Stimulated activated naive B cell treated with anti-CD40 and anti-IgM and Interleukin-4, amounts not matched to agents 10 μg/mL and 1 μg/mL and 100 μg/mL, for 72 hours (primary cell): ENCODE results near the gene PDK2.

Source experiments
- ATAC-seq, 2 donors: fragments of 150-1000 bp; cut with Tn5 transposase; replicated peaks; 2 replicates each; pipeline ENCODE4 v1.10.0; 2021; ENCODE audit warnings: moderate library complexity in 1 of 2
- DNase-seq: peaks from one replicate; pipeline ENCODE4 v3.0.0; 2021
- H3K27ac Mint-ChIP-seq: one replicate; pipeline ENCODE4 v1.8.0; 2022; ENCODE audit warnings: mild to moderate bottlenecking, mixed read lengths
- H3K27me3 Mint-ChIP-seq, 2 donors: one replicate each; pipeline ENCODE4 v1.8.0; 2022; ENCODE audit warnings: mixed read lengths in 2 of 2
- H3K36me3 Mint-ChIP-seq, 2 donors: one replicate each; pipeline ENCODE4 v1.8.0; 2022; ENCODE audit warnings: mixed read lengths in 2 of 2, mild to moderate bottlenecking in 1 of 2
- H3K4me1 Mint-ChIP-seq, 2 donors: one replicate each; pipeline ENCODE4 v1.8.0; 2022; ENCODE audit warnings: mixed read lengths in 2 of 2, mild to moderate bottlenecking in 1 of 2
- H3K4me3 Mint-ChIP-seq, 2 donors: one replicate each; pipeline ENCODE4 v1.8.0; 2022; ENCODE audit warnings: mild to moderate bottlenecking in 2 of 2, mixed read lengths in 2 of 2, moderate library complexity in 1 of 2
- H3K9me3 Mint-ChIP-seq, 2 donors: one replicate each; pipeline ENCODE4 v1.8.0; 2022; ENCODE audit warnings: mixed read lengths in 2 of 2, mild to moderate bottlenecking in 1 of 2

The PDK2 gene

GRCh38 chr17:50106393-50107131 is 11.4 kb downstream of the PDK2 start:
- Mint-ChIP-seq H3K9me3 (no peaks in the 10 kb centered on the region), H3K4me1 (no peaks in the 10 kb centered on the region), H3K27me3 (no peaks in the 10 kb centered on the region), H3K36me3 (peaks cover 9 to 19% of the 10 kb centered on the region in 2 donors), H3K27ac (no peak overlapping the region), H3K4me3 (no peak overlapping the region)
- ATAC-seq (no peak), DNase-seq (no peak)

- peaks cover under 1 to 2% of the 10 kb centered on the region in 2 donors for H3K27me3 Mint-ChIP-seq
- peaks cover 9 to 19% of the 10 kb centered on the region in 2 donors for H3K36me3 Mint-ChIP-seq
- no peak for ATAC-seq
- no peaks in the 10 kb centered on the region for H3K9me3 Mint-ChIP-seq
- H3K27ac Mint-ChIP-seq, result no peak overlapping the region
- H3K4me1 Mint-ChIP-seq, result no peaks in the 10 kb centered on the region
- no peak for DNase-seq
- H3K4me3 Mint-ChIP-seq, result no peak overlapping the region
These were observed 12.8 kb downstream of the PDK2 start for GRCh38 chr17:50107790-50108414.

- ATAC-seq (no peak), DNase-seq (no peak)
- Mint-ChIP-seq H3K4me3 (no peak overlapping the region), H3K27ac (no peak overlapping the region), H3K4me1 (no peaks in the 10 kb centered on the region), H3K9me3 (no peaks in the 10 kb centered on the region), H3K27me3 (peaks cover 6 to 7% of the 10 kb centered on the region in 2 donors), H3K36me3 (peaks cover 9 to 19% of the 10 kb centered on the region in 2 donors)
These were observed 13.4 kb downstream of the PDK2 start for GRCh38 chr17:50108556-50108955.

GRCh38 chr17:50109207-50109606 is 14.1 kb downstream of the PDK2 start:
- Mint-ChIP-seq H3K4me3 (no peak overlapping the region), H3K36me3 (peaks cover 9 to 19% of the 10 kb centered on the region in 2 donors), H3K27ac (peak overlapping the region; percentile 62), H3K9me3 (no peaks in the 10 kb centered on the region), H3K27me3 (peaks cover 11 to 13% of the 10 kb centered on the region in 2 donors), H3K4me1 (no peaks in the 10 kb centered on the region)
- DNase-seq (no peak), ATAC-seq (no peak)

- H3K27me3 Mint-ChIP-seq, result peaks cover 11 to 19% of the 10 kb centered on the region in 2 donors
- DNase-seq (no peak), ATAC-seq (no peak)
- no peak overlapping the region for H3K27ac Mint-ChIP-seq
- H3K9me3 Mint-ChIP-seq, result no peaks in the 10 kb centered on the region
- peaks cover 9 to 18% of the 10 kb centered on the region in 2 donors for H3K36me3 Mint-ChIP-seq
- H3K4me3 Mint-ChIP-seq, result no peak overlapping the region
- peaks cover under 1% of the 10 kb centered on the region in 2 donors for H3K4me1 Mint-ChIP-seq
These were observed 14.6 kb downstream of the PDK2 start for GRCh38 chr17:50109785-50110184.

GRCh38 chr17:50110591-50111349 is 15.6 kb downstream of the PDK2 start:
- Mint-ChIP-seq H3K27me3 (peaks cover 19 to 29% of the 10 kb centered on the region in 2 donors), H3K9me3 (no peaks in the 10 kb centered on the region), H3K36me3 (peaks cover 1 to 9% of the 10 kb centered on the region in 2 donors), H3K4me3 (no peak overlapping the region), H3K27ac (no peak overlapping the region), H3K4me1 (peaks cover 6 to 7% of the 10 kb centered on the region in 2 donors)
- DNase-seq, result no peak
- no peak for ATAC-seq

- Mint-ChIP-seq H3K27me3 (peaks cover 24 to 39% of the 10 kb centered on the region in 2 donors), H3K4me3 (no peak overlapping the region), H3K36me3 (peaks cover 4 to 9% of the 10 kb centered on the region in 2 donors), H3K9me3 (no peaks in the 10 kb centered on the region), H3K4me1 (peaks cover 8 to 10% of the 10 kb centered on the region in 2 donors), H3K27ac (peak overlapping the region; percentile 14)
- ATAC-seq, result no peak
- DNase-seq, result no peak
These were observed 16.8 kb downstream of the PDK2 start for GRCh38 chr17:50111673-50112655.

GRCh38 chr17:50112694-50113093 is 17.5 kb downstream of the PDK2 start:
- H3K9me3 Mint-ChIP-seq, result no peaks in the 10 kb centered on the region
- no peak for ATAC-seq
- H3K4me1 Mint-ChIP-seq, result peaks cover 11 to 15% of the 10 kb centered on the region in 2 donors
- H3K4me3 Mint-ChIP-seq, result no peak overlapping the region
- peaks cover 29 to 45% of the 10 kb centered on the region in 2 donors for H3K27me3 Mint-ChIP-seq
- H3K27ac Mint-ChIP-seq, result no peak overlapping the region
- DNase-seq, result no peak
- peaks cover 4 to 9% of the 10 kb centered on the region in 2 donors for H3K36me3 Mint-ChIP-seq

GRCh38 chr17:50113624-50114320 is 18.6 kb downstream of the PDK2 start:
- Mint-ChIP-seq H3K27ac (no peak overlapping the region), H3K9me3 (no peaks in the 10 kb centered on the region), H3K27me3 (peaks cover 29 to 56% of the 10 kb centered on the region in 2 donors), H3K4me1 (peaks cover 11 to 15% of the 10 kb centered on the region in 2 donors), H3K36me3 (peaks cover 4 to 7% of the 10 kb centered on the region in 2 donors), H3K4me3 (no peak overlapping the region)
- ATAC-seq (no peak), DNase-seq (no peak)

- Mint-ChIP-seq H3K27ac (no peak overlapping the region), H3K36me3 (peaks cover under 1 to 2% of the 10 kb centered on the region in 2 donors), H3K9me3 (no peaks in the 10 kb centered on the region), H3K27me3 (peaks cover 32 to 58% of the 10 kb centered on the region in 2 donors), H3K4me3 (no peak overlapping the region), H3K4me1 (peaks cover 11 to 15% of the 10 kb centered on the region in 2 donors)
- ATAC-seq (no peak), DNase-seq (no peak)
These were observed 19.2 kb downstream of the PDK2 start for GRCh38 chr17:50114401-50114800.

- H3K27me3 Mint-ChIP-seq, result peaks cover 37 to 63% of the 10 kb centered on the region in 2 donors
- H3K27ac Mint-ChIP-seq, result no peak overlapping the region
- H3K4me1 Mint-ChIP-seq, result peaks cover 11 to 15% of the 10 kb centered on the region in 2 donors
- ATAC-seq, result peak; percentile 57 to 59
- H3K4me3 Mint-ChIP-seq, result no peak overlapping the region
- peaks cover 0 to 2% of the 10 kb centered on the region in 2 donors for H3K36me3 Mint-ChIP-seq
- DNase-seq, result no peak
- H3K9me3 Mint-ChIP-seq, result no peaks in the 10 kb centered on the region
These were observed 19.8 kb downstream of the PDK2 start for GRCh38 chr17:50114849-50115357.

GRCh38 chr17:50115756-50116155 is 20.6 kb downstream of the PDK2 start:
- peaks cover 11 to 15% of the 10 kb centered on the region in 2 donors for H3K4me1 Mint-ChIP-seq
- peaks cover 37 to 68% of the 10 kb centered on the region in 2 donors for H3K27me3 Mint-ChIP-seq
- no peaks in the 10 kb centered on the region for H3K9me3 Mint-ChIP-seq
- ATAC-seq (no peak), DNase-seq (no peak)
- no peak overlapping the region for H3K4me3 Mint-ChIP-seq
- no peak overlapping the region for H3K27ac Mint-ChIP-seq
- H3K36me3 Mint-ChIP-seq, result peaks cover 0 to 2% of the 10 kb centered on the region in 2 donors
